HCT116 (cell line): Measurements from ENCODE around the gene CADPS. TPM values are rescaled to one million over a fixed set of nuclear protein-coding genes. Genes with fewer than 3 reads are reported as not detected.

Source experiments
- ATAC-seq: fragments of 200-7000 bp; cut with Tn5 transposase; 2 replicates; pipeline ENCODE4 v1.9.1; 2020; ENCODE audit warnings: mild to moderate bottlenecking, moderate library complexity
- BruUV-seq: library from RNA; stranded (reverse); fragments of 400-500 nt; replicated peaks from 2 replicates; lab custom pipeline; 2021; lab: Mats Ljungman, UMichigan
- CTCF ChIA-PET: fragments of 300-600 bp; sonication (Branson Sonifier 250); formaldehyde crosslinking; loops from one replicate; lab custom pipeline; 2021; ENCODE audit warnings: antibody characterized with exemption; lab: Charles Lee
- POLR2A ChIA-PET: fragments of 300-600, 350-600 bp; sonication (Branson Sonifier 250); formaldehyde crosslinking; loops from one replicate; lab custom pipeline; 2021; ENCODE audit warnings: antibody characterized with exemption; lab: Charles Lee
- RAD21 ChIA-PET, 2 experiments: fragments of 300-600 bp; sonication (Branson Sonifier 250); formaldehyde crosslinking; loops; one replicate each; lab custom pipeline; 2023; ENCODE audit warnings: low total read pairs in 2 of 2; ENCODE audit not compliant: uncharacterized antibody in 2 of 2, unreplicated experiment in 2 of 2, low non-redundant PET in 1 of 2; lab: Charles Lee
- DNase-seq: peaks from one replicate; pipeline ENCODE4 v3.0.0-alpha.2; 2010; ENCODE audit warnings: low read depth, low spot score
- H2AFZ ChIP-seq: fragments of 200-600 bp; shearing (Covaris generic), sonication (generic); 2 replicates; pipeline ENCODE4 v1.6.1; 2017; ENCODE audit warnings: low read depth, mixed run types, mixed read lengths, antibody characterized with exemption, low read length; ENCODE audit not compliant: poor library complexity, severe bottlenecking
- H3K27ac ChIP-seq: 2 replicates; pipeline ENCODE4 v1.5.1; 2012; ENCODE audit warnings: low read depth, low read length
- H3K27me3 ChIP-seq: fragments of 200-600 bp; sonication (generic); 2 replicates; pipeline ENCODE4 v1.6.1; 2016; ENCODE audit warnings: mixed run types, low read length, mixed read lengths; ENCODE audit not compliant: insufficient read depth
- H3K36me3 ChIP-seq, 2 experiments: fragments of 200-500 bp in 1 of 2; fragments of 200-600 bp in 1 of 2; sonication (Bioruptor generic) in 1 of 2; sonication (generic) in 1 of 2; 2 replicates each; pipeline versions ENCODE4 v1.5.1 to v1.6.1; 2014 to 2016; ENCODE audit warnings: low read length in 2 of 2, inconsistent platforms in 1 of 2, mixed read lengths in 1 of 2, mixed run types in 1 of 2; ENCODE audit not compliant: insufficient read depth in 2 of 2, control insufficient read depth in 1 of 2
- H3K4me1 ChIP-seq, 2 experiments: fragments of 200-600 bp in 1 of 2; sonication (generic) in 1 of 2; 2 replicates each; pipeline versions ENCODE4 v1.5.1 to v1.6.1; 2012 to 2017; ENCODE audit warnings: low read length in 2 of 2, inconsistent platforms in 1 of 2, mild to moderate bottlenecking in 1 of 2, mixed read lengths in 1 of 2, mixed run types in 1 of 2, moderate library complexity in 1 of 2; ENCODE audit not compliant: insufficient read depth in 2 of 2, control insufficient read depth in 1 of 2
- H3K4me2 ChIP-seq: fragments of 200-600 bp; sonication (generic); 2 replicates; pipeline ENCODE4 v1.6.1; 2017; ENCODE audit warnings: mixed run types, low read length, mixed read lengths
- H3K4me3 ChIP-seq, 2 experiments: fragments of 200-600 bp in 1 of 2; sonication (generic) in 1 of 2; replicated peaks in 1 of 2; 2 replicates each; pipeline ENCODE4 v1.5.1; 2011 to 2016; ENCODE audit warnings: low read length in 2 of 2, control low read depth in 1 of 2, low read depth in 1 of 2, mild to moderate bottlenecking in 1 of 2, mixed read lengths in 1 of 2, mixed run types in 1 of 2
- H3K79me2 ChIP-seq: fragments of 200-600 bp; sonication (generic); 2 replicates; pipeline ENCODE4 v1.6.1; 2017; ENCODE audit warnings: mild to moderate bottlenecking, mixed run types, low read length, moderate library complexity, mixed read lengths; ENCODE audit not compliant: insufficient read depth
- H3K9ac ChIP-seq: fragments of 200-600 bp; sonication (generic); 2 replicates; pipeline ENCODE4 v1.6.1; 2016; ENCODE audit warnings: low read length, mixed read lengths
- H3K9me2 ChIP-seq: fragments of 200-600 bp; sonication (generic), shearing (Covaris generic); 2 replicates; pipeline ENCODE4 v1.6.1; 2017; ENCODE audit warnings: mixed run types, mild to moderate bottlenecking, moderate library complexity; ENCODE audit not compliant: insufficient read depth
- H3K9me3 ChIP-seq, 2 experiments: fragments of 200-500 bp in 1 of 2; fragments of 200-600 bp in 1 of 2; sonication (Bioruptor generic) in 1 of 2; sonication (generic) in 1 of 2; 2 replicates each; pipeline ENCODE4 v1.6.1; 2014 to 2017; ENCODE audit warnings: low read length in 2 of 2, mixed read lengths in 2 of 2, inconsistent platforms in 1 of 2, low read depth in 1 of 2, mild to moderate bottlenecking in 1 of 2, mixed run types in 1 of 2, moderate library complexity in 1 of 2; ENCODE audit not compliant: control insufficient read depth in 1 of 2, insufficient read depth in 1 of 2
- H4K20me1 ChIP-seq: fragments of 200-600 bp; sonication (generic), shearing (Covaris generic); 2 replicates; pipeline ENCODE4 v1.6.1; 2017; ENCODE audit warnings: mixed run types, mild to moderate bottlenecking, moderate library complexity; ENCODE audit not compliant: insufficient read depth
- CBX3 ChIP-seq: IDR thresholded peaks from 2 replicates; pipeline ENCODE4 v1.6.1; 2012; ENCODE audit warnings: low read depth
- EGR1 ChIP-seq: IDR thresholded peaks from 2 replicates; pipeline ENCODE4 v1.6.1; 2012; ENCODE audit warnings: low read depth
- ELF1 ChIP-seq: IDR thresholded peaks from 2 replicates; pipeline ENCODE4 v1.6.1; 2012; ENCODE audit warnings: low read depth, borderline replicate concordance
- FOSL1 ChIP-seq: IDR thresholded peaks from 2 replicates; pipeline ENCODE4 v1.6.1; 2012; ENCODE audit warnings: low read depth
- POLR2A ChIP-seq: IDR thresholded peaks from 2 replicates; pipeline ENCODE4 v1.7.0; 2011; ENCODE audit warnings: borderline replicate concordance; ENCODE audit not compliant: insufficient read depth, insufficient read length; ENCODE audit errors: extremely low read depth
- POLR2AphosphoS5 ChIP-seq: IDR thresholded peaks from 2 replicates; pipeline ENCODE4 v1.6.1; 2011; ENCODE audit warnings: mild to moderate bottlenecking, low read depth, low read length, moderate library complexity
- RAD21 ChIP-seq: IDR thresholded peaks from 2 replicates; pipeline ENCODE4 v1.6.1; 2012; ENCODE audit warnings: low read depth, mild to moderate bottlenecking
- SIN3A ChIP-seq: IDR thresholded peaks from 2 replicates; pipeline ENCODE4 v1.6.1; 2012; ENCODE audit warnings: low read depth
- SP1 ChIP-seq: IDR thresholded peaks from 2 replicates; pipeline ENCODE4 v1.6.1; 2012; ENCODE audit warnings: low read depth
- SRF ChIP-seq: IDR thresholded peaks from 2 replicates; pipeline ENCODE4 v1.6.1; 2012; ENCODE audit warnings: low read depth
- ZFX ChIP-seq: fragments of 450-650 bp; IDR thresholded peaks from 2 replicates; pipeline ENCODE4 v1.6.1; 2017
- intact Hi-C: fragments of 100-400 bp; cut with micrococcal nuclease; formaldehyde crosslinking; loops from 2 replicates; pipeline ENCODE4 v1.10.0; 2022
- total RNA-seq: library from RNA; stranded (reverse); gene quantifications from one replicate; pipeline ENCODE4 v1.2.1, GENCODE V29; 2021; ENCODE audit not compliant: unreplicated experiment
- TF ChIP-seq, protein P1 (sequence below): IDR thresholded peaks from 2 replicates; pipeline ENCODE4 v1.6.1; 2011; ENCODE audit warnings: mild to moderate bottlenecking, low read length, moderate library complexity; ENCODE audit not compliant: insufficient replicate concordance; ENCODE audit errors: extremely low read depth
- TF ChIP-seq, protein P2 (sequence below): IDR thresholded peaks from 2 replicates; pipeline ENCODE4 v1.6.1; 2012

Gene CADPS
- total RNA-seq, 1 experiment from 2014 or later, result not detected

- no TSS peak for BruUV-seq
- CTCF ChIA-PET, result no interaction called here
Measured at GRCh38 chr3:62712746-62713145, 162.5 kb downstream of the CADPS start.

More at GRCh38 chr3:62712746-62713145, 162.5 kb downstream of the CADPS start:
- TF ChIP-seq POLR2AphosphoS5 (no peak), SP1 (no peak), FOSL1 (no peak), CBX3 (no peak), ZFX (no peak), EGR1 (no peak), SRF (no peak), RAD21 (no peak), POLR2A (no peak), SIN3A (no peak), ELF1 (no peak)
- TF ChIP-seq, protein P1, sequence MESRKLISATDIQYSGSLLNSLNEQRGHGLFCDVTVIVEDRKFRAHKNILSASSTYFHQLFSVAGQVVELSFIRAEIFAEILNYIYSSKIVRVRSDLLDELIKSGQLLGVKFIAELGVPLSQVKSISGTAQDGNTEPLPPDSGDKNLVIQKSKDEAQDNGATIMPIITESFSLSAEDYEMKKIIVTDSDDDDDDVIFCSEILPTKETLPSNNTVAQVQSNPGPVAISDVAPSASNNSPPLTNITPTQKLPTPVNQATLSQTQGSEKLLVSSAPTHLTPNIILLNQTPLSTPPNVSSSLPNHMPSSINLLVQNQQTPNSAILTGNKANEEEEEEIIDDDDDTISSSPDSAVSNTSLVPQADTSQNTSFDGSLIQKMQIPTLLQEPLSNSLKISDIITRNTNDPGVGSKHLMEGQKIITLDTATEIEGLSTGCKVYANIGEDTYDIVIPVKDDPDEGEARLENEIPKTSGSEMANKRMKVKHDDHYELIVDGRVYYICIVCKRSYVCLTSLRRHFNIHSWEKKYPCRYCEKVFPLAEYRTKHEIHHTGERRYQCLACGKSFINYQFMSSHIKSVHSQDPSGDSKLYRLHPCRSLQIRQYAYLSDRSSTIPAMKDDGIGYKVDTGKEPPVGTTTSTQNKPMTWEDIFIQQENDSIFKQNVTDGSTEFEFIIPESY, result no peak
- TF ChIP-seq, protein P2, sequence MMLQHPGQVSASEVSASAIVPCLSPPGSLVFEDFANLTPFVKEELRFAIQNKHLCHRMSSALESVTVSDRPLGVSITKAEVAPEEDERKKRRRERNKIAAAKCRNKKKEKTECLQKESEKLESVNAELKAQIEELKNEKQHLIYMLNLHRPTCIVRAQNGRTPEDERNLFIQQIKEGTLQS, result no peak
- no peak overlapping the region for H2AFZ ChIP-seq
- no peaks in the 10 kb centered on the region for H3K4me1 ChIP-seq
- no peak for ATAC-seq
- no peak overlapping the region for H3K4me3 ChIP-seq
- H4K20me1 ChIP-seq, result no peaks in the 10 kb centered on the region
- RAD21 ChIA-PET, result no interaction called here
- intact Hi-C loops, result no loop called here
- no peak overlapping the region for H3K4me2 ChIP-seq
- DNase-seq, result no peak
- no peaks in the 10 kb centered on the region for H3K36me3 ChIP-seq
- H3K27ac ChIP-seq, result no peak overlapping the region
- peaks cover 18% of the 10 kb centered on the region; the same call in 1 of the 2 replicates for H3K27me3 ChIP-seq
- H3K79me2 ChIP-seq, result no peaks in the 10 kb centered on the region
- POLR2A ChIA-PET, result no interaction called here
- no peaks in the 10 kb centered on the region for H3K9me2 ChIP-seq
- H3K9me3 ChIP-seq, result no peaks in the 10 kb centered on the region
- no peak overlapping the region for H3K9ac ChIP-seq
